Esophagus (tissue), 2 donors: ENCODE measurements around the gene RNF40. TPM values are rescaled to one million over a fixed set of nuclear protein-coding genes. Genes with fewer than 3 reads are reported as not detected.

Experiments
- H3K27ac ChIP-seq, 2 donors: one replicate each; pipeline ENCODE4 v1.5.1; 2013; ENCODE audit warnings: low read depth in 2 of 2, mild to moderate bottlenecking in 2 of 2, inconsistent platforms in 1 of 2, low read length in 1 of 2, moderate library complexity in 1 of 2
- H3K27me3 ChIP-seq, 2 donors: one replicate each; pipeline ENCODE4 v1.6.1; 2013; ENCODE audit warnings: low read length in 2 of 2, control low read depth in 1 of 2, mild to moderate bottlenecking in 1 of 2; ENCODE audit not compliant: insufficient read depth in 2 of 2, control insufficient read depth in 1 of 2
- H3K36me3 ChIP-seq, 2 donors: one replicate each; pipeline ENCODE4 v1.6.1; 2013; ENCODE audit warnings: low read length in 1 of 2; ENCODE audit not compliant: control insufficient read depth in 2 of 2, insufficient read depth in 2 of 2
- H3K4me1 ChIP-seq, 2 donors: one replicate each; pipeline ENCODE4 v1.6.1; 2013; ENCODE audit warnings: low read length in 1 of 2; ENCODE audit not compliant: control insufficient read depth in 2 of 2, insufficient read depth in 2 of 2
- H3K4me3 ChIP-seq, 2 donors: one replicate each; pipeline ENCODE4 v1.5.1; 2013; ENCODE audit warnings: low read length in 2 of 2, mild to moderate bottlenecking in 2 of 2, low read depth in 1 of 2, moderate library complexity in 1 of 2
- H3K9me3 ChIP-seq, 2 donors: one replicate each; pipeline ENCODE4 v1.6.1; 2013; ENCODE audit warnings: mild to moderate bottlenecking in 2 of 2, low read depth in 1 of 2, low read length in 1 of 2, moderate library complexity in 1 of 2; ENCODE audit not compliant: control insufficient read depth in 2 of 2, insufficient read depth in 1 of 2
- WGBS, 2 donors: extraction: QIAGEN DNeasy Blood & Tissue Kit; methylation state at CpG; one replicate each; pipeline ENCODE4 v1.1.7; 2013; 5-methylcytosine and 5-hydroxymethylcytosine counted together
- polyA plus RNA-seq, 2 donors: library from polyadenylated mRNA; stranded (reverse); fragments of 200-250 nt; gene quantifications; one replicate each; pipeline ENCODE4 v1.2.3, GENCODE V29; 2013
- donor health status: healthy with polysubstance abuse.
- donor health status: Bipolar disorder and iron deficiency.

Gene RNF40
- polyA plus RNA-seq, 2 donors = 39.9 to 64.1 TPM

- H3K27me3 ChIP-seq = no peaks in the 10 kb centered on the region
- H3K27ac ChIP-seq = no peak overlapping the region
- peaks cover 3 to 6% of the 10 kb centered on the region in 2 donors for H3K4me1 ChIP-seq
- no peaks in the 10 kb centered on the region for H3K9me3 ChIP-seq
- no peak overlapping the region for H3K4me3 ChIP-seq
- peaks cover 4 to 22% of the 10 kb centered on the region in 2 donors for H3K36me3 ChIP-seq
- WGBS, 2 donors = 79 to 80% methylated on average over 14 of the region's 14 CpGs
These were observed 16.6 kb downstream of the RNF40 start for GRCh38 chr16:30778549-30779244.

- Histone ChIP-seq H3K36me3 (peaks cover 2 to 17% of the 10 kb centered on the region in 2 donors), H3K27ac (no peak overlapping the region), H3K4me1 (peaks cover 3 to 6% of the 10 kb centered on the region in 2 donors), H3K9me3 (no peaks in the 10 kb centered on the region), H3K4me3 (no peak overlapping the region), H3K27me3 (no peaks in the 10 kb centered on the region)
- WGBS, 2 donors = 87 to 89% methylated on average over 6 of the region's 6 CpGs
These were observed 17.5 kb downstream of the RNF40 start for GRCh38 chr16:30779596-30779995.

GRCh38 chr16:30780021-30780420 is 17.9 kb downstream of the RNF40 start:
- 91 to 95% methylated on average over 3 of the region's 3 CpGs for whole genome bisulfite sequencing, 2 donors
- H3K36me3 ChIP-seq = peaks cover 2 to 18% of the 10 kb centered on the region in 2 donors
- H3K27me3 ChIP-seq = no peaks in the 10 kb centered on the region
- H3K4me3 ChIP-seq = no peak overlapping the region
- H3K4me1 ChIP-seq = peaks cover 3 to 4% of the 10 kb centered on the region in 2 donors
- H3K27ac ChIP-seq = no peak overlapping the region
- no peaks in the 10 kb centered on the region for H3K9me3 ChIP-seq

GRCh38 chr16:30780549-30780948 is 18.4 kb downstream of the RNF40 start:
- Histone ChIP-seq H3K36me3 (peaks cover 2 to 19% of the 10 kb centered on the region in 2 donors), H3K27me3 (no peaks in the 10 kb centered on the region), H3K27ac (no peak overlapping the region), H3K4me3 (no peak overlapping the region), H3K9me3 (no peaks in the 10 kb centered on the region), H3K4me1 (peaks cover 2 to 3% of the 10 kb centered on the region in 2 donors)
- WGBS, 2 donors = 84 to 91% methylated on average over 4 of the region's 4 CpGs

GRCh38 chr16:30782486-30783279 is 20.6 kb downstream of the RNF40 start:
- no peak overlapping the region for H3K27ac ChIP-seq
- 95% methylated on average over 63 of the region's 63 CpGs for WGBS, 2 donors
- H3K4me3 ChIP-seq = no peak overlapping the region
- peaks cover 0 to 1% of the 10 kb centered on the region in 2 donors for H3K4me1 ChIP-seq
- peaks cover 2 to 19% of the 10 kb centered on the region in 2 donors for H3K36me3 ChIP-seq
- no peaks in the 10 kb centered on the region for H3K9me3 ChIP-seq
- no peaks in the 10 kb centered on the region for H3K27me3 ChIP-seq

GRCh38 chr16:30783280-30784109 is 21.4 kb downstream of the RNF40 start:
- H3K36me3 ChIP-seq = peaks cover 2 to 19% of the 10 kb centered on the region in 2 donors
- no peaks in the 10 kb centered on the region for H3K9me3 ChIP-seq
- H3K27ac ChIP-seq = no peak overlapping the region
- no peaks in the 10 kb centered on the region for H3K27me3 ChIP-seq
- peaks cover 0 to 1% of the 10 kb centered on the region in 2 donors for H3K4me1 ChIP-seq
- WGBS, 2 donors = 95% methylated on average over 57 of the region's 57 CpGs
- no peak overlapping the region for H3K4me3 ChIP-seq

GRCh38 chr16:30784215-30784614 is 22.1 kb downstream of the RNF40 start:
- Histone ChIP-seq H3K4me1 (peaks cover 0 to 1% of the 10 kb centered on the region in 2 donors), H3K4me3 (no peak overlapping the region), H3K9me3 (no peaks in the 10 kb centered on the region), H3K27ac (no peak overlapping the region), H3K27me3 (no peaks in the 10 kb centered on the region), H3K36me3 (peaks cover 2 to 19% of the 10 kb centered on the region in 2 donors)
- WGBS, 2 donors = 86 to 88% methylated on average over 18 of the region's 18 CpGs

- no peaks in the 10 kb centered on the region for H3K27me3 ChIP-seq
- 71% methylated on average over 7 of the region's 7 CpGs for WGBS, 2 donors
- H3K9me3 ChIP-seq = no peaks in the 10 kb centered on the region
- peak overlapping the region in 1 of 2 donors; percentile 94 for H3K4me3 ChIP-seq
- peak overlapping the region in 1 of 2 donors; percentile 14 for H3K27ac ChIP-seq
- H3K4me1 ChIP-seq = peaks cover 0 to 1% of the 10 kb centered on the region in 2 donors
- H3K36me3 ChIP-seq = peaks cover 2 to 19% of the 10 kb centered on the region in 2 donors
These were observed 23.3 kb downstream of the RNF40 start for GRCh38 chr16:30785126-30786106.
